ENCODE measurements around the gene VMO1.

- TF ChIP-seq, protein P1, sequence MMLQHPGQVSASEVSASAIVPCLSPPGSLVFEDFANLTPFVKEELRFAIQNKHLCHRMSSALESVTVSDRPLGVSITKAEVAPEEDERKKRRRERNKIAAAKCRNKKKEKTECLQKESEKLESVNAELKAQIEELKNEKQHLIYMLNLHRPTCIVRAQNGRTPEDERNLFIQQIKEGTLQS (IDR thresholded peaks at IDR 0.05), result no peak
- TF ChIP-seq, protein P1 (CRISPR knock-in tag; conservative IDR thresholded peaks at IDR 0.05), result no peak
- TF ChIP-seq KDM5B (IDR thresholded peaks at IDR 0.05; ENCODE audit: insufficient replicate concordance, low read depth, low read length) (no peak), CC2D1A (IDR thresholded peaks at IDR 0.05) (no peak), HMG20A (CRISPR knock-in tag; conservative IDR thresholded peaks at IDR 0.05) (no peak), E2F6 (IDR thresholded peaks at IDR 0.05; ENCODE audit: borderline replicate concordance in 1 of 2, extremely low read depth in 1 of 2, insufficient read depth in 1 of 2, insufficient read length in 1 of 2, low read depth in 1 of 2, low read length in 1 of 2, poor library complexity in 1 of 2, severe bottlenecking in 1 of 2) (no peak)
Observed at GRCh38 chr17:4747847-4748246, 38.3 kb downstream of the VMO1 start.
